Measurements from ENCODE around the gene CEACAM4.

CEACAM4 gene

GRCh38 chr19:41616792-41617621 is 9.9 kb downstream of the CEACAM4 start:
- DNase-seq: no peak

- DNase-seq: no peak
Observed at GRCh38 chr19:41615207-41615606, 11.7 kb downstream of the CEACAM4 start.

GRCh38 chr19:41612483-41612882 is 14.4 kb downstream of the CEACAM4 start:
- no peak for DNase-seq

DNA sequence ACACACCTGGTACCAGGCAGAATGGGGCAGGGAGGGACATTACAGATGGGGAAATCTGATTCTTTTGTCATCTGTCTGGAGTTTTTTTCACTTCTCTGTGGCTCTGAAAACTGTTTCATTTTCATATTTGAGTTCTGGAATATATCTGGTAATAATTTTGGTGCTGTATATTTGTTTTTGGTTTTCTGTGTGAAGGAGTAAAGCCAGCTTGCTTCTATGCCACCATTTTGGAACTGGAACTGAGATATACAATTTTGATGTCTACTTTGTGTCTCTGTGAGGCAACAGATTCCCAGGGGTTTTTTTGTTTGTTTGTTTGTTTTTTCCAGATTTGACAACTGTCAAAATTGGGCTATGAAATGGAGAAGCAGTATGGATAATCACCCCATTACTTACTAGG is 16.1 kb downstream of the CEACAM4 start:
- no peak for DNase-seq

GRCh38 chr19:41607668-41608067 is 19.2 kb downstream of the CEACAM4 start:
- DNase-seq: no peak

- no peak for DNase-seq
Observed at GRCh38 chr19:41606215-41606837, 20.5 kb downstream of the CEACAM4 start.

GRCh38 chr19:41604831-41605230 is 22.0 kb downstream of the CEACAM4 start:
- no peak for DNase-seq

- DNase-seq: no peak
Observed at GRCh38 chr19:41601771-41602170, 25.1 kb downstream of the CEACAM4 start.

DNA sequence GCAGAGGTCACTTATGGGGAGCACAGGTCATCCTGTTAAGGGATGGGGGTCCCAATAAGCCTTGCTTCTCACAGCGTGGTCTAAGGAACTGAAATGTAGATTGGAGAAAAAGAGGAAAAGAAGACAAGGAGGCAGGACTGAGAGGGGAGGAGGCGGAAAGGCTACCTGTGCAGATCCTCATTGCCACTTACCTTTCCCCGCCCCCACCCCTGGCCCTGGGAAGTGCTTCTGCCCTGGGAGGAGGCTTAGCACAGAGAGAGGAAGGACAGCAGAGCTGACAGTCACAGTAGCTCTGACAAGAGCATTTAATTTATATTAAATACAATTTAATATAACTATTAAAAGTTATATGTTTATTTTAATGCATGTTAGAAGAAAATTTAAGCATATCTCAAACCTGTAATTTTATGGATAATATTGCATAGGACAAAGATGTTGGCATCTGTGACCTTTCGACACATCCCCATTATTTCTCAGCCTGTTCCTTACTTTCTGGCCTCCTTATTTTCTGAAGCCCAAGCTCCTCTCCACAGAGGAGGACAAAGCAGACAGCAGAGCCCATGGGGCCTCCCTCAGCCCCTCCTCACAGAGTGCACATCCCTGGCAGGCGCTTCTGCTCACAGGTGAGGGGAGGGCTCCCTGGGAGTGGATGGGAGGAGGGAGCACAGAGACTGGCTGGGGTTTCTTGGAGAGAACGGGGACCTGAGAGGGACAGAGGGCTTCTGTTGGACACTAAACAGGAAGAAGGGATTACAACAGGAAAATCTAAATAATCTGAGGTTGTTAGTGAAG is 27.5 kb downstream of the CEACAM4 start:
- DNase-seq: no peak

GRCh38 chr19:41597600-41598041 is 29.3 kb downstream of the CEACAM4 start:
- peak; percentile 56 for DNase-seq

DNA sequence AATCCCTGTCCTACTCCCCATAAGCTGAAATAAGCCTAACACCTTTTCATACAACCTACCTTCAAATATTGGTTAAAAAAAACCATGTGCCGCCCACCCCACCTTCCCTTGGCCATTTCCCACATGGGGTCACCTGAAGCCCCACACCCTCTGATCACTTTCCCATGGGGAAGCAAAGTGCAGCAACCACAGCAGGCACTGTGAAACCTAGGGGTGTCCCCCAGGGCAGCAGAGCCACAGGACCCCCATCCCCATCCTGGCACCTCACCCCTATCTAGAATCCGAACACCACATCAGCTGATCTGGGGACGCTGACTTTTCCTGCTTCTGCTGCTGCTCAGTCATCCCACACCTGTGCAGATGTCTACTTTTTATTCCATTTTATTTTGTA is 31.0 kb downstream of the CEACAM4 start:
- DNase-seq: no peak

DNA sequence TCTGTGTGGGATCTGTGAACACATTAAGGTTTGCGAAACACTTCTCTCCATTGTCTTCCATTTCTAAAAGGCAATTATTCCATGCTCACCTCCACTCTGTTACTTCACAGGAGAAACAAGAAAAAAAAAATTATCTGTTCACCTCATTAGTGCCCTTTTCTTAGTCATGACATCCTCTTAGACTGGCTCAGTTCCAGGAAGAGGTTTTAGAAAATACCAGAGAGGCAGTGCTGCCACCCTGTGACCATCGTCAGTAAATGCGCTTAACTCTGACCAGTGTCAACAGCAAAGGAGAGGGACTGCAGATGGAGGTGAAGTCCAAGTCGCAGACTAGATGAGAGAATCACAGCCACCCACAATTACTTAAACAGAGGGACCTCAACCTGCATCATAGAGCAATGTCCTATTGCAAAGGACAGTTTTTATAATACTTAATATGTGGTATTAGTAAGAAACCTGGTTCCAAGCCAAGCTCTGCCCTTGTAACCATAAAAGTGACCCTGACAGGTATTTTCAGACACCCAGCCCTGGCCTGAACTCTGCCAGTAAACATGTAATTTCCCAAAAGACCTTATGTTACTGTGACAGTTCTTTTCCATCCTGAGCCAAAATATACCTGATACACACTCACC is 31.5 kb downstream of the CEACAM4 start:
- DNase-seq: peak; percentile 36

- DNase-seq: no peak
Observed at GRCh38 chr19:41591951-41592562, 34.8 kb downstream of the CEACAM4 start.

GRCh38 chr19:41590936-41591335 is 35.9 kb downstream of the CEACAM4 start:
- no peak for DNase-seq

- no peak for DNase-seq
Observed at GRCh38 chr19:41589371-41589770, 37.5 kb downstream of the CEACAM4 start.

GRCh38 chr19:41588497-41589209 is 38.2 kb downstream of the CEACAM4 start:
- no peak for DNase-seq

- no peak for DNase-seq
Observed at GRCh38 chr19:41587838-41588210, 39.0 kb downstream of the CEACAM4 start.

GRCh38 chr19:41587101-41587837 is 39.6 kb downstream of the CEACAM4 start:
- no peak for DNase-seq

DNA sequence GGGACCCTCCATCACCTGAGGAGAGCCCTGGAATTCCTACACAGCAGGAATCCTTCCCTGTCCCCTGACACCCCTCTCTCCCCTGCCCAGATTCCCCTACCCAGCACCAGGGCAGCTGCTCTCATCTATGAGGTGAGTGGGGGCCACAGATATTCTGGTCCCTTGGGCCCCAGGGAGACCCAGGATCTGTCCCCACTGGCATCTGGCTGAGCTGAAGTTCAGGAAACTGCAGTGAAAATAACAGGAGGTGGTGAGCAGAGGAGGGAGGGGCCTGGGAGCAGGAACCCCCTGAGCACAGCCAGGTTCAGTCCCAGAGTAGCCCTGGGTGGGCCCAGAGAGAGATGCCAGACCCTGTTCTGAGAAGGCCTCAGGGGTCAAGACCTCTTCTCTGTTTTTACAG is 40.8 kb downstream of the CEACAM4 start:
- DNase-seq: no peak

DNA sequence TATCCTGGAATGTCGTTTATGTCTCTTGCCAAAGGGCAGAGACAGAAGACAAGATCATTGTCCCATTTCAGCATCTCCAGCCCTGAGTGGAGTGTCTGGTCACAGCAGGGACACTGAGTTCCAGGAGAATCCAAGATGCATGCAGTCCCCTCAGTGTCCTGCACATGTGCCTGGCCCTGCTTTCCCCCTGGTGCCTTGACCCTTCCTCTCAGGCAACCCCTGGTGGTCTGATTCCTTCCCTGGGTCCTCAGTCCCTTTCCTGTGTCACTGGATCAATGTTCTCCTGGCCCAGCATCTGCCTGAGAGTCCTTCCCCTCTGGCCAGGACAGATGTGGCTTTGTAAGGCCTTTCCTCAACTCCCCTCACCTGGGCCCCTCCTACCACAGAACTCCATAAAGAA is 41.9 kb downstream of the CEACAM4 start:
- DNase-seq: no peak

- no peak for DNase-seq
Observed at GRCh38 chr19:41584260-41584810, 42.5 kb downstream of the CEACAM4 start.

All from retina (tissue), 1 donor.